GM23338 (cell line): ENCODE data around the gene GHRL.

Experiments used
- CTCF ChIP-seq, 2 experiments: fragments of 200-600 bp in 1 of 2; sonication (generic) in 1 of 2; conservative IDR thresholded peaks; 2 replicates each; pipeline versions ENCODE4 v1.5.1 to v1.6.1; 2016 to 2017; ENCODE audit warnings: antibody characterized with exemption in 2 of 2, low read depth in 2 of 2, mild to moderate bottlenecking in 2 of 2, moderate library complexity in 1 of 2
- EZH2 ChIP-seq: fragments of 200-600 bp; sonication (generic); IDR thresholded peaks from one replicate; pipeline ENCODE4 v1.8.0; 2017; ENCODE audit warnings: antibody characterized with exemption, mild to moderate bottlenecking, low read depth; ENCODE audit not compliant: unreplicated experiment
- POLR2AphosphoS5 ChIP-seq: IDR thresholded peaks from 2 replicates; pipeline ENCODE4 v1.6.1; 2016; ENCODE audit warnings: antibody characterized with exemption, low read depth

GRCh38 chr3:10315101-10315500 is 22.4 kb upstream of the GHRL start:
- TF ChIP-seq CTCF (conservative IDR thresholded peaks at IDR 0.05; ENCODE audit: low read depth in 2 of 2) (no peak), POLR2AphosphoS5 (no peak), EZH2 (no peak)
